ENCODE measurements around the gene HOXD10.

DNA sequence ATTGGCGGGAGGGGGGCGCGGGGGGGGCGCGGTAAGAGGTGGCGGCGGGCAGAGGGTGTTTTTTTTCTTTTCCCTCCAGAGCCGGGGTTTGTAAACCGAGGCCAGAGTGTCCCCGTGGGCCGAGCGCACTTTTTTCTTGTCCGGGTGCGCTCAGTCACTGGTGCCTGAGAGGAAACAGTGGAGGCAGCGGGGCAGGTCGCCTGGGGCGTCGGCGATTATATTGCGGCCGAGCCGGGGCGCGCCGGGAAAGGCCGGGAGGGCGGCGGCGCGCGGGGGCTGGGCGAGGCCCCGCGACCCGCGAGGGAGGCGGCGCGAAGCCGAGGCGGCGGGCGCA is 13.2 kb downstream of the HOXD10 start:
- TF ChIP-seq, protein P1, sequence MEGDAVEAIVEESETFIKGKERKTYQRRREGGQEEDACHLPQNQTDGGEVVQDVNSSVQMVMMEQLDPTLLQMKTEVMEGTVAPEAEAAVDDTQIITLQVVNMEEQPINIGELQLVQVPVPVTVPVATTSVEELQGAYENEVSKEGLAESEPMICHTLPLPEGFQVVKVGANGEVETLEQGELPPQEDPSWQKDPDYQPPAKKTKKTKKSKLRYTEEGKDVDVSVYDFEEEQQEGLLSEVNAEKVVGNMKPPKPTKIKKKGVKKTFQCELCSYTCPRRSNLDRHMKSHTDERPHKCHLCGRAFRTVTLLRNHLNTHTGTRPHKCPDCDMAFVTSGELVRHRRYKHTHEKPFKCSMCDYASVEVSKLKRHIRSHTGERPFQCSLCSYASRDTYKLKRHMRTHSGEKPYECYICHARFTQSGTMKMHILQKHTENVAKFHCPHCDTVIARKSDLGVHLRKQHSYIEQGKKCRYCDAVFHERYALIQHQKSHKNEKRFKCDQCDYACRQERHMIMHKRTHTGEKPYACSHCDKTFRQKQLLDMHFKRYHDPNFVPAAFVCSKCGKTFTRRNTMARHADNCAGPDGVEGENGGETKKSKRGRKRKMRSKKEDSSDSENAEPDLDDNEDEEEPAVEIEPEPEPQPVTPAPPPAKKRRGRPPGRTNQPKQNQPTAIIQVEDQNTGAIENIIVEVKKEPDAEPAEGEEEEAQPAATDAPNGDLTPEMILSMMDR (IDR thresholded peaks at IDR 0.05; ENCODE audit: insufficient read depth, low read length) = no peak
- TF ChIP-seq POLR2AphosphoS5 (IDR thresholded peaks at IDR 0.05; ENCODE audit: low read depth) (no peak), REST (IDR thresholded peaks at IDR 0.05; ENCODE audit: insufficient replicate concordance, low read depth) (no peak)

Measured in HL-60 (cell line).